Tibial nerve (tissue), 4 donors: ENCODE measurements around the gene ZNF148.

Experiments
- CTCF ChIP-seq, 5 experiments: fragments of 200-600 bp in 3 of 5; fragments of 450-650 bp in 2 of 5; sonication (generic) in 3 of 5; IDR thresholded peaks; one replicate each; pipeline ENCODE4 v1.5.1; 2016 to 2019; ENCODE audit warnings: antibody characterized with exemption in 5 of 5, mild to moderate bottlenecking in 3 of 5, moderate library complexity in 2 of 5
- EP300 ChIP-seq, 2 donors: sonication (generic); formaldehyde crosslinking; IDR thresholded peaks; one replicate each; pipeline ENCODE4 v1.6.1; 2017; ENCODE audit warnings: antibody characterized with exemption in 2 of 2, mild to moderate bottlenecking in 1 of 2
- POLR2A ChIP-seq, 2 donors: fragments of 450-650 bp; IDR thresholded peaks; one replicate each; pipeline ENCODE4 v1.6.1; 2017; ENCODE audit warnings: antibody characterized with exemption in 2 of 2, mild to moderate bottlenecking in 2 of 2, moderate library complexity in 2 of 2

DNA sequence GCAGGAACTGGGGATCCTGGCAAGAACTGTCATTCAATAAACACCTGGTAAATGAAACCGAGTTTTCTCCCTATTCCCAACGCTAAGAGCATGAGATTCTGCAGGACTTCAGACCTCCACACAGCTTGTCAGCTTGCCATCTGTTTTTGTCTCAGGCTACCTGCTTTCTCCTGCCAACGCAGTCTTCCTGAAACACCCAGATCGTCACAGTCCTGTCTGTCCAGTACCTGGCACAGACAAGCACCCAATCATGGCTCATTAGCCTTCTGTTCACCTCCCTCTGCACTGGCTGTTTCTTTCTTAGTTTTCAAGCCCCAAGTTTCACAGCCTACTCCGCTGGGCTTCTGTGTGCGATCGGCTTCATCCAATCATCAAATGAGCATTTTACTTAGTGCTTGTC lies 167.6 kb downstream of the ZNF148 start:
- TF ChIP-seq POLR2A (IDR thresholded peaks at IDR 0.05), result no peak
- TF ChIP-seq CTCF (IDR thresholded peaks at IDR 0.05), result no peak
- no peak for TF ChIP-seq EP300 (IDR thresholded peaks at IDR 0.05)
